Mucosa of descending colon (tissue), 3 donors: Measurements from ENCODE around the gene ZP2. TPM values are rescaled to one million over a fixed set of nuclear protein-coding genes. Genes with fewer than 3 reads are reported as not detected.
A peak's percentile ranks its signal among the peaks of the same experiment; 100 is the strongest.

Experiments used
- ATAC-seq: fragments of 200-7000 bp; cut with Tn5 transposase; one replicate; pipeline ENCODE4 v1.9.1; 2020; ENCODE audit warnings: mild to moderate bottlenecking, moderate library complexity
- DNase-seq, 3 donors: peaks; one replicate each; pipeline ENCODE4 v3.0.0-alpha.2; 2020
- H3K36me3 ChIP-seq: fragments of 200-600 bp; one replicate; pipeline ENCODE4 v1.8.0; 2021; ENCODE audit warnings: low read depth, mild to moderate bottlenecking
- H3K4me1 ChIP-seq: fragments of 200-600 bp; one replicate; pipeline ENCODE4 v1.8.0; 2021; ENCODE audit warnings: low read depth, mild to moderate bottlenecking
- H3K4me3 ChIP-seq: fragments of 200-600 bp; one replicate; pipeline ENCODE4 v1.8.0; 2021; ENCODE audit warnings: mild to moderate bottlenecking
- H3K9me3 ChIP-seq: fragments of 200-600 bp; one replicate; pipeline ENCODE4 v1.8.0; 2021; ENCODE audit warnings: mild to moderate bottlenecking
- CTCF ChIP-seq: fragments of 200-600 bp; IDR thresholded peaks from one replicate; pipeline ENCODE4 v1.8.0; 2022; ENCODE audit warnings: antibody characterized with exemption, mild to moderate bottlenecking
- intact Hi-C, 2 donors: fragments of 100-400 bp; cut with DNase I in 1 of 2; cut with micrococcal nuclease in 1 of 2; formaldehyde crosslinking; loops; one replicate each; pipeline versions ENCODE4 v1.11.0 to v1.11.1; 2022; cut with DNase I, micrococcal nuclease
- total RNA-seq, 3 donors: library from RNA; stranded (reverse); fragmentation: NEBNext Ultra II Directional in 2 of 3; extraction: Animal tissue kit (Norgen Biotek cat#: 25700) in 2 of 3; gene quantifications; one replicate each; pipeline versions ENCODE4 v1.2.1 to v1.2.4, GENCODE V29; 2021 to 2023
- donor health status: DM: no; HTN: no; CAD: no; lungs with moderate emphysema.
- donor health status: DM: no; HTN: no; CAD: no.
- donor health status: DM: no; HTN: yes; CAD: no.

ZP2 gene
- total RNA-seq, 3 donors from 2014 or later: 0.20 TPM; not detected in 2

GRCh38 chr16:21233521-21234150 lies 22.3 kb upstream of the ZP2 start, which contains the start of gene ANKS4B:
Gene ANKS4B (plus strand): TSS chr16:21233699. CDS start chr16:21233738, 39 bp downstream.
- H3K4me3 ChIP-seq: peak within 1 kb of the TSS; percentile 15
- intact Hi-C loops: no loop called here
- H3K9me3 ChIP-seq: no peaks in the 10 kb centered on the region
- no peaks in the 10 kb centered on the region for H3K4me1 ChIP-seq
- peak; percentile 98 for ATAC-seq
- no peak for TF ChIP-seq CTCF
- no peaks in the 10 kb centered on the region for H3K36me3 ChIP-seq
- DNase-seq: peak in 2 of 3 donors; percentile 57 to 86

- ATAC-seq (no peak), DNase-seq (no peak)
- Histone ChIP-seq H3K36me3 (no peaks in the 10 kb centered on the region), H3K9me3 (no peaks in the 10 kb centered on the region), H3K4me3 (peak overlapping the region; percentile 13), H3K4me1 (no peaks in the 10 kb centered on the region)
- no peak for TF ChIP-seq CTCF
- intact Hi-C loops: no loop called here
Observed at GRCh38 chr16:21233045-21233520, 21.7 kb upstream of the ZP2 start.

GRCh38 chr16:21228361-21228872 lies 17.0 kb upstream of the ZP2 start:
- ATAC-seq (no peak), DNase-seq (no peak)
- Histone ChIP-seq H3K4me1 (no peaks in the 10 kb centered on the region), H3K9me3 (no peaks in the 10 kb centered on the region), H3K4me3 (no peak overlapping the region), H3K36me3 (no peaks in the 10 kb centered on the region)
- intact Hi-C loops: no loop called here
- TF ChIP-seq CTCF: no peak

- H3K36me3 ChIP-seq: no peaks in the 10 kb centered on the region
- no peaks in the 10 kb centered on the region for H3K9me3 ChIP-seq
- no peak overlapping the region for H3K4me3 ChIP-seq
- no peak for TF ChIP-seq CTCF
- DNase-seq (no peak), ATAC-seq (no peak)
- intact Hi-C loops: no loop called here
- peaks cover 3% of the 10 kb centered on the region for H3K4me1 ChIP-seq
Observed at GRCh38 chr16:21227866-21228265, 16.5 kb upstream of the ZP2 start.

- ATAC-seq (no peak), DNase-seq (no peak)
- Histone ChIP-seq H3K9me3 (no peaks in the 10 kb centered on the region), H3K4me3 (no peak overlapping the region), H3K36me3 (no peaks in the 10 kb centered on the region), H3K4me1 (peaks cover 5% of the 10 kb centered on the region)
- TF ChIP-seq CTCF: no peak
- intact Hi-C loops: no loop called here
Observed at GRCh38 chr16:21226749-21227148, 15.4 kb upstream of the ZP2 start.
